Activated CD4-positive, CD25-positive, alpha-beta regulatory T cell treated with anti-CD3 and anti-CD28 coated beads, Interleukin-2, amount 50 U/mL, for 72 hours (primary cell): ENCODE measurements around the gene PARP4.
"Not testable (repeated sequence)": the region's sequence is repeated elsewhere in the genome, so short reads cannot be mapped to it uniquely, and the experiment has no call there.

Experiments
- DNase-seq: peaks from one replicate; pipeline ENCODE4 v3.0.0; 2021

The PARP4 gene

DNA sequence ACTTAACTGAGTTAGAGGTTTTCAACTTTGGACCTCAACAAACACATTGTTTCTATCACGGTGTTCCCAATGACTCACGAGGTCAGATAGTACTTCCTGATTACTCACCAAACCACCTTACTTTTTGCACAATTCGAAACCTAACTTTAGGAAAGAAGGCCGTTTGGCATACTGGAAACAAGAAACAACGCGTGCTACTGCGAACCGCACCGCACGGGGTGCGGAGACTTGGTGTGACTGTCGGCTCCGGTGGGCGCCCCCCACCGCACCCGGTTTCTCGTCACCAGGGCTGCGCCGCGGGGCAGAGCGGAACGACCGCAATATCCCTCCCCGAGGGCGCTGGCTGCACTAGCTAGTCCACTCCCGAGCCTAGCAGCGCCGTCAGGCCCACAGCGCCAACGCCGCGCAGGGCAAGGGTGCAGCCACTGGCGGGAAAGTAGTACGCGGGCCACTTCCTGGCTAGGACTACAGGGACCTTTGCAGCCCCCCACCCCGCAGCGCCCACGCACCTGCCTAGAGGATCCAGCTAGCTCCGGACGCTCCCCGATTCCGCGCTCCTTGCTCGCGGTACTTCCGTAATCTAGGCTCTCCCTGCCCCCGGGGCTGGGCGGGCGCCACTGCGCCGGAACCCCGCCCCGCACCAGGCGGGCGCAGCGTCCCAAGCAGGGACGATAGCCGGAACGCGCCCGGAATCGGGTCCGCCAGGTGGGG, at the start of gene PARP4:
Gene PARP4, minus strand, starts transcription at position 582 of the 711 bp plus-strand sequence. CDS start 9,002 bp downstream, outside the sequence.
- DNase-seq: peak; percentile 75

DNA sequence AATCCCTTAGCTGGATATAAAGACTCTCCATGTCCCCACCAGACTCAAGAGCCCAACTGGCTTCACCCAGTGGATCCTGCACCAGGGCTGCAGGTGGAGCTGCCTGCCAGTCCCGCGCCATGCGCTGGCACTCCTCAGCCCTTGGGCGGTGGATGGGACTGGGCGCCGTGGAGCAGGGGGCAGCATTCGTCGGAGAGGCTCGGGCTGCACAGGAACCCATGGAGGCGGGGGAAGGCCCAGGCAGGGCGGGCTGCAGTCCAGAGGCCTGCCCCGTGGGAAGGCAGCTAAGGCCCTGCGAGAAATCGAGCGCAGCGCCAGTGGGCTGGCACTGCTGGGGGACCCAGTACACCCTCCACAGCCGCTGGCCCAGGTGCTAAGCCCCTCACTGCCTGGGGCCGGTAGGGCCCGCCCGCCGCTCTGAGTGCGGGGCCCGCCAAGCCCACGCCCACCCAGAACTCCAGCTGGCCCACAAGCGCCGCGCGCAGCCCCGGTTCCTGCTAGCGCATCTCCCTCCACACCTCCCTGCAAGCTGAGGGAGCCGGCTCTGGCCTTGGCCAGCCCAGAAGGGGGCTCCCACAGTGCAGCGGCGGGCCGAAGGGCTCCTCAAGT, 48.1 kb upstream of the PARP4 start:
- DNase-seq: not testable (repeated sequence)

DNA sequence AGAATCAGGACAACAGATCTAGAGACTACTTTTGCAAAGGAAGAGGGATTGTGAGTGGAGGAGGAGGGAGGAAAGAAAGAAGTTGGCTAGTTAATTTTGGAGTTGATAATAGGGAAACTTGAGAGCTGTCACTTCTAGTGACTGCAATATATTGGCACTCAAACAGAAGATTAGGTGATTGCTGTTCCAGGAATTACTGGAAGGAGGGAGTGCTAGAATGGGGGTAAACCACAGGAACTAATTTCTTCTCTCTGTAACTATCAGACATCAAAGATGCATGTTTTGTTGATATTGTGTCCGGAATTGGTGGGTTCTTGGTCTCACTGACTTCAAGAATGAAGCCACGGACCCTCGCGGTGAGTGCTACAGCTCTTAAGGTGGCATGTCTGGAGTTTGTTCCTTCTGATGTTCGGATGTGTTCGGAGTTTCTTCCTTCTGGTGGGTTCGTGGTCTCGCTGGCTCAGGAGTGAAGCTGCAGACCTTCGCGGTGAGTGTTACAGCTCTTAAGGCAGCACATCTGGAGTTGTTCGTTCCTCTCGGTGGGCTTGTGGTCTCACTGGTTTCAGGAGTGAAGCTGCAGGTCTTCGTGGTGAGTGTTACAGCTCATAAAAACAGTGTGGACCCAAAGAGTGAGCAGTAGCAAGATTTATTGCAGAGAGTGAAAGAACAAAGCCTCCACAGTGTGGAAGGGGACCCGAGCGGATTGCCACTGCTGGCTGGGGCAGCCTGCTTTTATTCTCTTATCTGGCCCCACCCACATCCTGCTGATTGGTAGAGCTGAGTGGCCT, 47.0 kb upstream of the PARP4 start:
- not testable (repeated sequence) for DNase-seq

DNA sequence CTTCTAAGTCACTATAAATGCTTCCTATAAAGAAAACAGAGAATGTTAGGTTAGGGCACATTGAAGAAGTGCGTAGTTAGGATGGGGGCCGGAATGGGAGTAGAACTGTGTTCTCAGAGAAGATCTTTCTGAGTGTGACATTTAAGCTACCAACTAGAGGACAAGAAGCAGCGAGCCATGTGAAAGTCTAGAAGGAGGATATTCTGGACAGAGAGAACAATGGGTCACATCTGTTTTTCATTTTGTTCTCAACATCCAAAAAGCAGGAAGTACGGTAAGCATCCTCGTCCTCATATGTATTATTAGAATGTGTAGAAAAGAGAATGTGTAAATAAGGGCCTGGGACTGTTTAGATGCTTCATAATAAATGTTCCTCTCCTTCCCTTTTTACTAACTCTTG, 44.5 kb upstream of the PARP4 start:
- no peak for DNase-seq

DNA sequence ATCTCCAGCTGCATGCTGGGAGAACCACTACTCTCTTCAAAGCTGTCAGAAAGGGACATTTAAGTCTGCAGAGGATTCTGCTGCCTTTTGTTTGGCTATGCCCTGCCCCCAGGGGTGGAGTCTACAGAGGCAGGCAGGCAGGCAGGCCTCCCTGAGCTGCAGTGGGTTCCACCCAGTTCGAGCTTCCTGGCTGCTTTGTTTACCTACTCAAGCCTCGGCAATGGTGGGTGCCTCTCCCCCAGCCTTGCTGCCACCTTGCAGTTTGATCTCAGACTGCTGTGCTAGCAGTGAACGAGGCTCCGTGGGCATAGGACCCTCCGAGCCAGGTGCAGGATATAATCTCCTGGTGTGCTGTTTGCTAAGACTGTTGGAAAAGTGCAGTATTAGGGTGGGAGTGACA, 41.3 kb upstream of the PARP4 start:
- DNase-seq: not testable (repeated sequence)

DNA sequence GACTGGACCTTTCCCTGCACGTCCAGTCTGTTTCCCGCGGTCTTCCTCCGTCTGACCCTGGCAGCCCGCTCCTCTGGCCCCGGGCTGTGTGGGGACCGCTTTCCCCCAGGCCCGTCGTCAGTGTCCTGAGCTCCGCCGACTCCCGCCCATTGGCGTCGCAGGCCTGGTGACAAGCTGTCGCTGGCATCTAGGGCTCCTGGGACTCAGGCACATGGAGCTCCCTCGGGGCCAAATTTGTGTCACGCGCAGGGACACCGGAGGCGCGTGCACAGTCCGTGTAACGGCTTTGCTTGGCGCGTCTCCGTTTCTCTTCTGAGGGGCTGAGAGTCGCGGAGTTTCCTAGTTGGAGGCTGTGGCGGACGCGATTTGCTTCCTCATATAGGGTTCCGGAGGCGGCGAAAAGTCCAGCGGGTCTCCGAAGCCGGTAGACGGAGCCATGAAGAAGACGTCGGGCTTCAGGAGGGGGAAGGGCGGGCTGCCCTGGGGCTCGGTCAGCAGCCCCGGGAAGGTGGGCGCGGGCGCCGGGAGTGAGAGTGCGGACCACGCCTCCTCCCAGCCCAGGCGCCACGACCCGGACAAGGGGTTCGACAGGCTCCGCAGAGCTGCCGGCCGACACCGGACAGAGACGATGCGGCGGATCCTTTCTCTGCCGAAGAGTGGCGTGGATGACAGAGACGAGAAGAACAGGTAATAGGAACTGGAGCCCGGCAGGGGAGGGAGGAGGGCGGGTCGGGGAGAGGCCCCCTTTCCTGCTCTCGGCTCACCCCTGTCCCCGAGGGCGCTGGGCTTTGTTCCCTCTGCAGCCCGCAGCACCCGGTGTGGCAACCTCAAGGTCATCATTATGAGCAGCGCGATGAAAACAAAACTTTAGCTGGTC, 29.1 kb upstream of the PARP4 start:
- DNase-seq: not testable (repeated sequence)

DNA sequence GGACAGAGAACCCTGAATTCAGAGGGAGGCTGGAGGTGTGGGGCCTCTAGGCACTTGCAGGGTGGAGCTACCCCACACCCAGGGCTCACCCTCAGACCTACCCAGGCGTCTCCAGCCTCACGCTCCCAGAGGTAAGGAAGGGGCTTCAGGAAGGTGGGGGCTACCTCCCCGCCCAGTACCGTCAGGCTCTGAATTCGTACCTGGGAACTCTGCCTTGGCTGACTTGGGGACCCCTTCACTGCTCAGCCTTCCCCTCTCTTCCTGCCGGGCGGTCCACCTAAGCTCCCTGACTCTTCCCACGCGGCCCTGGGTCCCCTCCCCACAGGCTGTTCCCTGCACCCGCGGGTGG, 28.5 kb upstream of the PARP4 start:
- no peak for DNase-seq

DNA sequence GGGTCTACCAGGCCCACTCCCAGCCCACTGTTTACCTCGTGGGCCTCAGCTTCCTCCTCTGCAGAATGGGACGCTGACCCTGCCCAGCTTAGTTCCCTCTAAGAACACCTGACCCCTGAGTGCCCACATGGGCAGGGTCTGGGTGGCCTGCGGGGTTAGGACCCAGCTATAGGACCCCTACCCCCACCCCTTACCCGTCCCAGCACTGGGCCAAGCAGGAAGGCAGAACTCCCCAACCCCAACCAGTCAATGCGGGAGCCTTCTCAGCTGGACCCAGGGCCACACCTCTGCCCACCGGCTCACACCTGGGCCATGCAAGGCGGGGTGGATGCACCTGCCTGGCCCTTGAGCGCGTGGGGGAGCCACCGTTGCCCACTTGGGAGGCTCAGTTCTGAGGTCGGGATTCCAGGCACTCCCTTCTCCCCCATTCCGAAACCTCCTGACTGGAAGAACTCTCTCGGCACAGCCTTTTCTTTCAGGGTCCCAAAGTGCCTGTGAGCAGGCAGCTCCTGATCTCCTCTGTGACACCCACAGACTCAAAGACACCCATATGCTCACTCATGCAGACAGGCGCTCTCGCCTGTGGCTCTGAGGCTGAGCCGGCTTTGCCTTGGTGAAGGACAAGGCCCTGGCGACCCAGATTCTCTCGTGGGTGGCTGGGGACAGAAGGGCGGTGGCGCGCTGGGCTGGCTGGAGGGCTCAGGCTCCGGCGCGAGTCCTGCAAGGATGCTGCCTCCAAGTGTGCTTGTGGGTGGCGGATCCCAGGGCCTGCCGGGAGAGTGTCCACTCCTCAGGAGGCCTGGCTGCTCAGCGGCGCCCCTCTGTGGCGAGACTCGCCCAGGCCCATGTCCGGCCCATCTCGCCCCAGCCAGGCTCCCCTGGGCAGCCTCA, 27.9 kb upstream of the PARP4 start:
- DNase-seq: no peak

DNA sequence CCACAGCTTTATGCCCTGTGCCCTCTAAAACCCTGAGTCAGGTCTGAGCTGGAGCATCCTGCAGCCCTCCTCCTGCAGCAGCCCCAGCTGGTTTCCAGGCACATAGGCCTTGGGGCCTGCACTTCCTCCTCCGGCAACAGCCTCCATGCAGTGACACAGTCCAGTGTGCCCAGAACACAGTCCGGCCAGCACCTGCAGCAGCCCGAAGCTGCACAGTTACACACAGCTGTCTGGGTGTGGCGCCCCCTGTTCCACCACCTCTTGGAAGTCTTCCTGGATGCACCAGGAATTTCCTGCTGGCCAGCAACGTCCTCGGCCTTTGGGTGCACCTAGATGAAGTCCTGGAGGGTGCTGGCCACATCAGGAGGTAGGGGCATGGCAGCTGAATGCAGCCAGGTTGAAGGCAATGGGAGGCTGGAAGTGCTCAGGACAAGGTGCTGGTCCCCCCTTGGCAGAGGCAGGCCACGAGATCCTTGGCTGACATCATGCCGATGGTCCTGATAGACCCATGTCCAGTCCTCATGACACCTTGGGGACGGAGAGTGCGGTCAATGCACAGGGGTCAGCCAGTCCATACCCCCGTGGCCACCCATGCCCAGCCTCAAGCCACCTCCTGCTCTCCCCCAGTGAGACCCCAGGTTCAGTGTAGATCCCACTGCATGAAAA, 27.1 kb upstream of the PARP4 start:
- DNase-seq: no peak

DNA sequence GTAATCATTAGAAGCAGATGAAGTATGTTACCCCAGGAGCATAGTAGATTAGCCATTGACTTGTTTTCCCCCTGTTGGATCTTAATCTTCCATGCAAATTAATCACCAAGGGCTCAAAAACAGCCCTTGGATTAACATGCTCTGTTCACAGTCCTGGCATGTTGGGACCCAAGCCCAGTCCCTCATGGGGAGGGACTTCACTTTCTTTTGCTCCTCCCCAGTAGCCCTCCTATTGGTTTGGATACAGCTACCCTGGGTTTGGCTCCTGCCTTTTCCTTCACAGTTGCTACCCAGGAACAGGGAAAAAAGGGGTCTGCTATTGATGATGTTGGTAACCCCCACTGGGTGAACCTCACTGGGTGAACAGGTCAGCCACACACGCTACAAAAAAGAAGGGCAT, 16.9 kb upstream of the PARP4 start:
- DNase-seq: no peak

DNA sequence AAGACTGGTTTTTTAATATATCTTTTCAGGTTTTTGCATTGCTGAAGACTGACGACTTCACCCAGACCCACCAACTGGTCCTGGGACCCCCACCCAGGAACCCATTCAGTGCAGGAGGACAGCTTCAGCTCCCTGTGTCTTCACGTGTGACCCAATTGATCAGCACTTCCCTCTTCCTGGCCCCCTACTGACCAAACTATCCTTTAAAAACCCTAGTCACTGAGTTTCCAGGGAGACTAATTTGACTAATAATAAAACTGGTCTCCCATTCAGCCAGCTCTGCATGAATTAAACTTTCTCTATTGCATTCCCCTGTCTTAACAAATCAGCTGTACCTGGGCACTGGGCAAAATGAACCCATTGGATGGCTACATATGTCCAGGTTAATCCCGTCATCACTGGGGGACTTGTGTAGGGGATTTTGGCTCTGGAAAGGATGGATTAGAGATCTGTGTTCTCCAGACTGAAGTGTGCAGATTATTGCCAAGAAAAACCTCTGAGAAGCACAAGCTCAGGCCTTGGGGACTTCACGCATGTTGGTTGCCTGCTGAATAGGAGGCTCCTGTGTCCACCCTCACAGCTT, 16.3 kb upstream of the PARP4 start:
- no peak for DNase-seq

DNA sequence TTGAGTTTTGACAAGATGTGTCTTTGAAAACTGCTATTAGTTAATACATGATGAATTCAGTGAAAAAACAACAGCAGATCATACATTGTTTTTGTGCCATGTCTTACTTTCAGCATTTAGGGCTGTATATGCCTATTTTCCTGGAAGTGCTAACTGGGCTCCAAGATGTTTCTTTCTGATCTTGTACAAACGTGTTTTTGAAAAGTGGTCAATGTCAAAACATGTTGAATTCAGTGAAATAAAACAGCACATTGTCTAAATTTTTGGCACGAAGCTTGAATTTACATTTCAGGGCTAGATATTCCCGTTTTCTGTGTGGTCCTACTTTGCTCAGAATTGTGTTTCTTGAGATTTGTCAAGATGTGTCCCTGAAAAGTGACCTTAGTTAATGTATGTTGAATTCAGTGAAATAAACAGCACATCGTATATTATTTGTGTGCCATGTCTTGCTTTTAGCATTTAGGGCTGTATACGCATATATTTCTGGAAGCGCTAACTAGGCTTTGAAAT, 14.7 kb upstream of the PARP4 start:
- DNase-seq: no peak

DNA sequence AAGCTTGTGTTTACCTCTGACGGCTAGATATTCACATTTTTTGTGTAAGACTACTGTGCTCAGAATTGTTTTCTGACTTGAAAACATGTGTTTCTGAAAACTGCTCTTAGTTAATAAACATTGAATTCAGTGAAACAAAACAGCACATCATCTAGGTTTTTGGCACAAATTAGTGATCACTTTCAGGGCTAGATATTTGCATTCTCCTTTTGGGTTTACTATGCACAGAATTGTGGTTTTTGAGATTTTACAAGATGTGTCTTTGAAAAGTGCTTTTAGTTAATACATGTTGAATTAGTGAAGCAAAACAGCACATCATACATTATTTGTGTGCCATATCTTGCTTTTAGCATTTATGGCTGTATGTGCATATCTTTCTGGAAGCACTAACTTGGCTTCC, 8.2 kb upstream of the PARP4 start:
- no peak for DNase-seq

DNA sequence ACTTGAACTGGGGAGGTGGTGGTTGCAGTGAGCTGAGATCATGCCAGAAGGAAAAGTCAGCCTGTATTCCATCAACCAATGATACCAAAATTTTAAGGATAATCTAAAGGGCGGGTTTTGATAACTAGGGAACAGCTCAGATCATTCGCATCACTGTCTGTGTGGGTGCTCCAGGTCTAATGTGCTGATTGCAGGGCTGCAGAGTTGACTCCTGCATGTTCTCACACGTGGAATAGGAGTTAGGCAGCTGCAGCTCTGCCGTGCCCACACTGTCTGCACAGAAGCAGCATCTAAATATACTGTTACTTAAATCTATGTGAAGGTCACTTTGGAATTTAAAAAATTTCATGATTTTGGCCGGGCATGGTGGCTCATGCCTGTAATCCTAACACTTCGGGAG, 4.3 kb upstream of the PARP4 start:
- DNase-seq: no peak

DNA sequence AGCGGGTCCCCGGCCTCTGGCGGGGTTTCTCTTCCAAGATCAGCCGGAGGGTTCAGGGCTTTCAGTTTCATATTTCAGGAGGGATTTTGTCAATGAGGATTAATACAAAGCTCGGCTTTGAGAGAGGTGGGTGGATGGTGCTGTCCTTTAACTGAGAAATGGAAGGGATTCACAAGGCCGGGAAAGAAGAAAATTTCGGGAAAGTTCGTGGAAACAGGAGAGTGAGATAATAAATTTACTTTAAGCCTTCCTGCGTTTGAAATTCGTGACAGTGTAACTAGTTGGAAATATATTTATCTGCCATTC, 283 bp upstream of the PARP4 start:
- DNase-seq: no peak

DNA sequence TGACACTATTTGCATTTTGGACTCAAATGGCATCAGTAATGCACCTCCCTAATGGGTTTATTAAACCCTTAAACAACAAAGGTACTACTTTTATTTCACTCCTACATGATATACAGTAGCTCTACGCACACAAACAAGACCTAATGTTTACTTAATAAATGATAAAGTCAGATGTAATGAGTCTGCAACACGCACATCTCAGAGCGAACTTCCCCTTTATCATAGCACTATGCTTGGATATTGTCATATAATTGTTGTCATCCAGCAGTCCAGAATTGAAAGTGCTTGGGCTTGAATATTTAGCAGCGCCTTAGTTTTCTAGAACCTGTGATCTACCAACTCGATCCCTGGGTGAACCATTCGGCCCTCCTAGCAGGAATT, 772 bp downstream of the PARP4 start:
- no peak for DNase-seq

DNA sequence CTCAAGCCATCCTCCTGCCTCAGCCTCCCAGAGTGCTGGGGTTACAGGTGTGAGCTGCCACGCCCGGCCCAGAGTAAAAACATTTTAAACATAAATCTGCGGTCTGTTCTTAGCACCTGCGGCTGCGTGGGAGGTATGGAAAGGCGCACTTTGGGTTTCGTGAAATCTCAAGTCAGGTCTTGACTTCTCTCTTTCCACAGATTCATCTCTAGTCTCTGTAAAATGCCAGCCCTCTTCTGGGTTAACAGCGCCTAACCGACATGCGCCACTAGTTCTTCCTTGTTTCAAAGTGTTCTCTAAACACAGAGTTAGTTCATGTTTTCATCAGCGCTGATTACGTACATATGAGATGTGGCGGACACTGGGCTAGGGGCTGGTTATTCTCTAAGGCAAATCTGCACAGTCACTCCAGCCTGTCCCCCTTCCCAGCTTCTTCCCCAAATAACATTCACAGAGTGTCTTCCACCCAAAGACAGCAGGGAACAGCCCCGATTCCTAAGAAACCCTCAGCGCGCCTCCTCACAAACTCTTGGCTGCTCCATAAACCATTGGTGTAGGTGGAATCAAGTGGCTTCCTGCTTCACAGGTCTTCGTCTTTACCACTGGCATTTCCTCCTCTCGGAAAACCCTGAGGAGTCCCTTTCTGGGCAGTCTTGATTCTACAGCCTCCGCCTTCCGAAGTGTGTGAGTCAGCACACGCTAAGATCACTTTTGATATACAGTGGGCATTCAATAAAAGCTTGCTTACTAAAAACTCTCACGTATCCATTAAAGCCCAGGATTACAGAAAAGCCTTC, 1.4 kb downstream of the PARP4 start:
- DNase-seq: peak; percentile 64

DNA sequence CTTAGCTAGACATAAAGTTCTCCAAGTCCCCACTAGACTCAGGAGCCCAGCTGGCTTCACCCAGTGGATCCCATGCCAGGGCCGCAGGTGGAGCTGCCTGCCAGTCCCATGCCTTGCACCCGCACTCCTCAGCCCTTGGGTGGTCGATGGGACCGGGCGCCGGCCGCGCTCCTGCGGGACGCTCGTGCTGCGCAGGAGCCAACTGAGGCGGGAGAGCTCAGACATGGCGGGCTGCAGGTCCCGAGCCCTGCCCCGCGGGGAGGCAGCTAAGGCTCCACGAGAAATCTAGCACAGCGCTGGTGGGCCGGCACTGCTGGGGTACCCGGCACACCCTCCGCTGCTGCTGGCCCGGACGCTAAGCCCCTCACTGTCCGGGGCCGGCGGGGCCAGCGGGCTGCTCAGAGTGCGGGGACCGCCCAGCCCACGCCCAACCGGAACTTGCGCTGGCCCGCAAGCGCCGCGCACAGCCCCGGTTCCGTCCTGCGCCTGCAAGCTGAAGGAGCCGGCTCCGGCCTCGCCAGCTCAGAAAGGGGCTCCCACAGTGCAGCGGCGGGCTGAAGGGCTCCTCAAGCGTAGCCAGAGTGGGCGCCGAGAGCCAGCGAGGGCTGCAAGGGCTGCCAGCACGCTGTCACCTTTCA, 5.8 kb downstream of the PARP4 start:
- DNase-seq: no peak

DNA sequence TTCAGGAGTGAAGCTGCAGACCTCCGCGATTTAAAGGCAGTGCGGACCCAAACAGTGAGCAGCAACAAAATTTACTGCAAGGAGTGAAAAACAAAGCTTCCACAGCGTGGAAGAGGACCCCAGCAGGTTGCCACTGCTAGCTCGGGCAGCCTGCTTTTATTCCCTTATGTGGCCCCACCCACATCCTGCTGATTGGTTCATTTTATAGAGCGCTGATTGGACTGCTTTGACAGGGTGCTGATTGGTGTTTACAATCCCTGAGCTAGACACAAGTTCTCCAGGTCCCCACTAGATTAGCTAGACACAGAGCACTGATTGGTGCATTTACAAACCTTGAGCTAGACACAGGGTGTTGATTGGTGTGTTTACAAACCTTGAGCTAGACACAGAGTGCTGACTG, 6.3 kb downstream of the PARP4 start:
- DNase-seq: not testable (repeated sequence)

DNA sequence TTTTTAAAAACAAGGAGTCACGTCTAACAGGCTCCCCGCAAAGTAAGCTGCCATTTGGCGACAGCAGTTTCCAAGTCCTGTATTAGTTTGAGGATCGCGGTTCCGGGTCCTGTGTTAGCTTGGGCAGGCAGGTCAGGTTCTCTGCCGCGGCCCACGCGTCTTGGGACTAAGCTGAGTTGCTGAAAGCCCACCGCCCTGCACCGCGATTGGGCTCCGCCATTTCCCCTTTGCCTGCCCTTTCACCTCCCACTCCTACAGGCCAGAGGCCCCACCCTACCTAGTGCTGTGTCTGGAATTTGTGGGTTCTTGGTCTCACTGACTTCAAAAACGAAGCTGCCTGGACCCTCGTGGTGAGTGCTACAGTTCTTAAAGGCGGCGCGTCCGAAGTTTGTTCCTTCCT, 6.8 kb downstream of the PARP4 start:
- DNase-seq: no peak
